ENCODE data around the gene HIC1.
A peak's percentile ranks its signal among the peaks of the same experiment; 100 is the strongest.

The HIC1 gene

GRCh38 chr17:2043785-2044184 lies 11.1 kb upstream of the HIC1 start:
- DNase-seq: no peak

- DNase-seq: no peak
Measured at GRCh38 chr17:2044263-2044894, 10.5 kb upstream of the HIC1 start.

- DNase-seq: no peak
Measured at GRCh38 chr17:2047590-2047989, 7.3 kb upstream of the HIC1 start.

GRCh38 chr17:2048805-2049204 lies 6.1 kb upstream of the HIC1 start:
- no peak for DNase-seq

GRCh38 chr17:2049333-2050299 lies 5.3 kb upstream of the HIC1 start:
- peak in 54 of 58 donors; percentile 34 to 83 (median 66) for DNase-seq

- DNase-seq: peak in 48 of 58 donors; percentile 23 to 77 (median 60)
Measured at GRCh38 chr17:2050300-2051060, 4.4 kb upstream of the HIC1 start.

GRCh38 chr17:2051061-2051932 lies 3.6 kb upstream of the HIC1 start:
- DNase-seq: peak in 19 of 58 donors; percentile 11 to 64 (median 37)

- no peak for DNase-seq
Measured at GRCh38 chr17:2051933-2052559, 2.9 kb upstream of the HIC1 start.

GRCh38 chr17:2053380-2054261 lies 1.3 kb upstream of the HIC1 start:
- DNase-seq: peak in 51 of 58 donors; percentile 28 to 85 (median 61)

- DNase-seq: peak in 1 of 58 donors; percentile 50
Measured at GRCh38 chr17:2054262-2054511, 716 bp upstream of the HIC1 start.

GRCh38 chr17:2055292-2056205 lies 646 bp downstream of the HIC1 start:
- DNase-seq: no peak

- no peak for DNase-seq
Measured at GRCh38 chr17:2056206-2057174, 1.6 kb downstream of the HIC1 start.

- no peak for DNase-seq
Measured at GRCh38 chr17:2057175-2057759, 2.4 kb downstream of the HIC1 start.

- DNase-seq: no peak
Measured at GRCh38 chr17:2057760-2058585, 3.1 kb downstream of the HIC1 start.
